Endometrial microvascular endothelial cells (primary cell): ENCODE measurements around the gene NUDC. TPM values are rescaled to one million over a fixed set of nuclear protein-coding genes. Genes with fewer than 3 reads are reported as not detected.
"Not testable (repeated sequence)": the region's sequence is repeated elsewhere in the genome, so short reads cannot be mapped to it uniquely, and the experiment has no call there.

Source experiments
- in situ Hi-C: cut with HindIII; loops from 2 replicates; pipeline ENCODE4 v1.10.0; 2017; ENCODE audit warnings: low sequenced_read_pairs, low pct_unique_long_range_greater_than_20kb; ENCODE audit errors: inconsistent ontology term
- total RNA-seq: library from RNA; depleted of rRNA; stranded (reverse); fragments of >200 nt; gene quantifications from one replicate; pipeline ENCODE4 v1.2.3, GENCODE V29; 2015; ENCODE audit errors: inconsistent ontology term

Gene NUDC
- total RNA-seq, 1 donor from 2014 or later: 84.0 TPM

GRCh38 chr1:26948725-26949057 lies 27.1 kb downstream of the NUDC start:
- in situ Hi-C loops: not testable (repeated sequence)

- in situ Hi-C loops: no loop called here
These were observed 27.9 kb downstream of the NUDC start for GRCh38 chr1:26949266-26949925.

- in situ Hi-C loops: no loop called here
These were observed 28.4 kb downstream of the NUDC start for GRCh38 chr1:26949926-26950319.

- in situ Hi-C loops: no loop called here
These were observed 29.1 kb downstream of the NUDC start for GRCh38 chr1:26950602-26951001.

- in situ Hi-C loops: no loop called here
These were observed 29.7 kb downstream of the NUDC start for GRCh38 chr1:26951216-26951615.

GRCh38 chr1:26951821-26952497 lies 30.4 kb downstream of the NUDC start:
- in situ Hi-C loops: no loop called here

GRCh38 chr1:26953374-26953773 lies 31.8 kb downstream of the NUDC start:
- in situ Hi-C loops: no loop called here

- in situ Hi-C loops: no loop called here
These were observed 34.8 kb downstream of the NUDC start for GRCh38 chr1:26956321-26956720.

- in situ Hi-C loops: no loop called here
These were observed 35.8 kb downstream of the NUDC start for GRCh38 chr1:26957306-26957705.

GRCh38 chr1:26959270-26959669 lies 37.7 kb downstream of the NUDC start:
- in situ Hi-C loops: no loop called here

GRCh38 chr1:26959722-26960624 lies 38.4 kb downstream of the NUDC start, which contains the start of gene KDF1:
KDF1 (minus strand) TSS chr1:26960468; CDS start chr1:26952380, 8,088 bp downstream.
- in situ Hi-C loops: no loop called here

GRCh38 chr1:26960625-26960966 lies 39.1 kb downstream of the NUDC start:
- in situ Hi-C loops: no loop called here

- in situ Hi-C loops: no loop called here
These were observed 40.3 kb downstream of the NUDC start for GRCh38 chr1:26961826-26962225.

GRCh38 chr1:26965213-26965612 lies 43.7 kb downstream of the NUDC start:
- in situ Hi-C loops: no loop called here

GRCh38 chr1:26965628-26966027 lies 44.1 kb downstream of the NUDC start:
- in situ Hi-C loops: no loop called here

GRCh38 chr1:26970810-26971209 lies 49.3 kb downstream of the NUDC start:
- in situ Hi-C loops: no loop called here

GRCh38 chr1:26971590-26971989 lies 50.0 kb downstream of the NUDC start:
- in situ Hi-C loops: no loop called here

GRCh38 chr1:26972390-26972789 lies 50.8 kb downstream of the NUDC start:
- in situ Hi-C loops: no loop called here

GRCh38 chr1:26972821-26973220 lies 51.3 kb downstream of the NUDC start:
- in situ Hi-C loops: no loop called here
